D721Med (cell line): Measurements from ENCODE around the gene MAN2A1.
"Not testable (repeated sequence)": the region's sequence is repeated elsewhere in the genome, so short reads cannot be mapped to it uniquely, and the experiment has no call there.

Source experiments
- DNase-seq: peaks from one replicate; pipeline ENCODE4 v3.0.0; 2011; ENCODE audit warnings: low spot score; ENCODE audit not compliant: insufficient read length
- FAIRE-seq: peaks from 2 replicates; lab custom pipeline; 2011; peaks lifted over from hg19 to GRCh38; lab: Jason Lieb, UNC
- CTCF ChIP-seq: IDR thresholded peaks from 2 replicates; pipeline ENCODE4 v1.5.1; 2012; ENCODE audit warnings: mild to moderate bottlenecking, control low read depth; ENCODE audit not compliant: insufficient read depth; ENCODE audit errors: missing control alignments

Gene MAN2A1

GRCh38 chr5:109750463-109750862 lies 60.7 kb downstream of the MAN2A1 start:
- FAIRE-seq (no peak), DNase-seq (no peak)
- no peak for TF ChIP-seq CTCF

GRCh38 chr5:109753279-109753678 lies 63.6 kb downstream of the MAN2A1 start:
- DNase-seq (no peak), FAIRE-seq (no peak)
- TF ChIP-seq CTCF = no peak

GRCh38 chr5:109754319-109754718 lies 64.6 kb downstream of the MAN2A1 start:
- no peak for FAIRE-seq
- TF ChIP-seq CTCF = no peak
- no peak for DNase-seq

- TF ChIP-seq CTCF = no peak
- FAIRE-seq (no peak), DNase-seq (no peak)
Observed at GRCh38 chr5:109755761-109756160, 66.0 kb downstream of the MAN2A1 start.

GRCh38 chr5:109756543-109757185 lies 66.9 kb downstream of the MAN2A1 start:
- DNase-seq (no peak), FAIRE-seq (no peak)
- TF ChIP-seq CTCF = no peak

GRCh38 chr5:109757490-109757889 lies 67.8 kb downstream of the MAN2A1 start:
- FAIRE-seq = no peak
- TF ChIP-seq CTCF = no peak
- no peak for DNase-seq

- no peak for TF ChIP-seq CTCF
- FAIRE-seq (no peak), DNase-seq (no peak)
Observed at GRCh38 chr5:109759306-109759705, 69.6 kb downstream of the MAN2A1 start.

GRCh38 chr5:109760130-109760529 lies 70.4 kb downstream of the MAN2A1 start:
- FAIRE-seq = not testable (repeated sequence)

More at GRCh38 chr5:109760130-109760529, 70.4 kb downstream of the MAN2A1 start:
- DNase-seq = not testable (repeated sequence)
